GM18526 (cell line): Measurements from ENCODE around the gene VWDE.

ENCODE experiments used
- POLR2A ChIP-seq: IDR thresholded peaks from 3 replicates; pipeline ENCODE4 v1.6.1; 2011; ENCODE audit not compliant: insufficient read length; ENCODE audit errors: extremely low read depth

VWDE gene

DNA sequence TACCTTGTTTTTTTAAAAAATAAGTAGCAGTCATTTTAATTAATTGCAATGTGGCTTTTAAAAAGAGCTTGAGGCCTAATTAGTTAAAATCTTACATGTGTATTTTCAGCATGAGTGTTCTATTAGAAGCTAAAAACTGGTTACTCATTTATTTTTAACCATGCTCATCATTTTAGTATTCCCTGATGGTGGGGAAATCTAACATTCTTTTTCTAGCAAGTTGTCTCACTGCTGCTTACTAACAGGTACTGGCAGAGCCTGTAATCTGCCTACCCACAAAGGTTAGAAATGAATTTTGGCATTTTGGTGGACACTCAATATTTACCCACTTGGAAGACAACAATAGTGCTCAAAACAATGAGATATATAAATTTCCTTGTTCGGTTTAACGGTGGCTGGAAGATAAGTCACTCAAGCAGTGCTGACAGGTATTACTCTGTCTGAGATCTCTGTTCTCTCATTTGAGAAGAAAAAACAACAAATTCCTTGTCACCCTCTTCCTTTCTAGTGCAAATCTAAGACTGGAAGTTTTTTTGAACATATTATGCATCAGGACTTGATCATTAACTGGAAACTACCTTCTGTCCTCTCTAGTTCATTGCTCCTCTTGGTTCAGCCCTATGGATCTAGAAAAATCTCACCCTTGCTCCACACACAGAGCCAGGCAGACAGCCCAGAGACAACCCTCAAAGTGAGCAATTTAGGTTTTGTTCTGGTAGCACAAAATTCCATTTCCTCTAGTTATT, 83.3 kb downstream of the VWDE start:
- no peak for TF ChIP-seq POLR2A

- TF ChIP-seq POLR2A = no peak
Measured at GRCh38 chr7:12317675-12318074, 86.0 kb downstream of the VWDE start.

DNA sequence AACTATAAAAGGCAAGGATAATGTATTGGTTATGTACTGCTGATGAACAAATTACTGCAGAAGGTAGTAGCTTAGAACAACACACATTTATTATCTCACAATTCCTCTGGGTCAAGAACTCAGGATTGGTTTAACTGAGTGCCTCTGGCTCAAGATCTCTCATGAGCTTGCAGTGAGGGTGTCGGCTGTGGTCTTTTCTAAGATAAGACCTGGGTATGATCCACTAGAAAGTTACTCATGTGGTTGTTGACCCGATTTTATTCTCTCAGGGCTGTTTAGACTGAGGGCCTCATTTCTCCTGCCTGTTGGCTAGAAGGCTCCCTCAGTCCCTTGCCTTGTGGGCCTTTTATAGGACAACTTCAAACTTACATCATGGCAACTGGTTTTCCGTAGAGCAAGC, 86.7 kb downstream of the VWDE start:
- no peak for TF ChIP-seq POLR2A

GRCh38 chr7:12315049-12315448, 88.6 kb downstream of the VWDE start:
- no peak for TF ChIP-seq POLR2A

GRCh38 chr7:12314199-12314598, 89.5 kb downstream of the VWDE start:
- TF ChIP-seq POLR2A = no peak

GRCh38 chr7:12305502-12305901, 98.2 kb downstream of the VWDE start:
- TF ChIP-seq POLR2A = no peak

- no peak for TF ChIP-seq POLR2A
Measured at GRCh38 chr7:12303495-12303894, 100.2 kb downstream of the VWDE start.

DNA sequence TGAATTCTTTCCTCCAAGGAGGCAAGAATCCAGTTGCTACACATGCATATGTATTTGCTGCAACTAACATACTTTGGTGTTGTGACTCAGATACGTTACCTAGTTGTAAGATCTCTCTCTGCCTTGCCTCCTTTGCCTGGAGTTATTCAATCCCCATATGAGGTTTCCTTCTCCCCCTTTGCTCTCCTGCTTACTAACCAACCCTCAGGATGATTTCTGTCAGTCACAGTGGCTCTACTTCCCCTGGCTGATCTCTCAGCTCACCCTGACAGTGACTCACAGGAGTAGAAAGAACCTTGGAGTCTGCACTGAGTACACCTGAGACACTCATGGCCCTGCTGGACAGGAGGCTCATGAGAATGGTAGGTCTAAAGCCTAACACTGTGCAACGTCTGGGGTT, 100.6 kb downstream of the VWDE start:
- no peak for TF ChIP-seq POLR2A

- no peak for TF ChIP-seq POLR2A
Measured at GRCh38 chr7:12300415-12300814, 103.2 kb downstream of the VWDE start.

GRCh38 chr7:12299367-12299766, 104.3 kb downstream of the VWDE start:
- no peak for TF ChIP-seq POLR2A

GRCh38 chr7:12297283-12298108, 106.2 kb downstream of the VWDE start:
- no peak for TF ChIP-seq POLR2A

- no peak for TF ChIP-seq POLR2A
Measured at GRCh38 chr7:12296051-12296570, 107.6 kb downstream of the VWDE start.

DNA sequence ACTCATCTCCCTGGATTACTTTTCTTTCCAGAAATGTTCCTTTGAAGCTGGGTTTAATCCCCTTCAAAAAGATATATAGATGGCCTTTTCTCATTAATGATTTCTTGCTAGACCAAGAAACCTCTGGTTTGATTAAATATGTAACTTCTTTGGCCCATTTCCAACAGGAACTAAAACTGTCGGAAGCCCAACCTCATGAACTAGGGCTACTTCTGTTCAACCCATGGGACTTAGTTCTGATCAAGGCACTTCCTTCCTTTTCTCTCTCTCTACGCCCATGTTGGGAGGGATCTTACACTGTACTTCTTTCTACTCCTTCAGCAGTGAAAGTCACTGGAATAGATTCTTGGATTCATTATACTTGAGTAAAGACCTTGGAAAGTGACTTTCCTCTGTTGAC, 109.0 kb downstream of the VWDE start:
- TF ChIP-seq POLR2A = no peak

DNA sequence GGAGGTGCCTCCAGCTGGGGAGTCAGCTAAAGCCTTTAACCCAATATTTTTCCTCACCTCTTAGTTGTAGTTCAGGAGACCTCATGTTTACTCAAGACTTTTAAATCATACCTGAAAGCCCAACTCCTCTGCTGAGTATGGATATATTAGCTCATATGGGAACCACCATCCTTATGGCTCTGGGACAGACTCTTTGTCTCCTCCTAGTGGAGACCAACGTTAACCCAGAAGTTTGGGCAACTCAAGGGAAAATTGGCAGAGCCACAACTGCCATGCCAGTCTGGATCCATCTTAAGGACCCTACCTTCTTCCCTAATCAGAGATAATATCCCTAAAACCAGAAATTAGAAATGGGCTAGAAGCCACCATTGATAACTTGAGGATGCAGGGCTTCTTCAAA, 111.8 kb downstream of the VWDE start:
- no peak for TF ChIP-seq POLR2A

GRCh38 chr7:12290761-12291160, 112.9 kb downstream of the VWDE start:
- TF ChIP-seq POLR2A = no peak

DNA sequence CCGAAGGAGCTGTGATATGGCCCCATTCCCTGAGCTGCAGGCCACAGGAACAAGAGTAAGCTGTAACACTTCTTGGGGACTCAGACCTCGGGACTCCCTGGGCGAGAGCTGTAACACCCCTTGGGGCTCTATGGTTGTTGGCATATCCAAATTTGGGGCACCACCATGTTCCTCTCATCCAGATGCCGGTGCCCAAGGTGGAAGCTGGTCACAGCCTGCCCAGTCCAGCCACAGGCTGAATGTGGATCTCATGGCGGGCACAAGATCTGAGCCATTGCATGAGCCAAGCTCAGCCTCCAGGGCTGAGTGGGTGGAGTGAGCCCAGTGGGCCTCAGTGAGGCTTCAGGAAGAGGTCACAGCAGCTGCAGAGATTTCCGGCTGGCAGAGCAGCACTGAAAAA, 113.7 kb downstream of the VWDE start:
- TF ChIP-seq POLR2A = no peak
